Stimulated activated CD4-positive, alpha-beta T cell treated with anti-CD3 and anti-CD28 coated beads, TNF-alpha, amount 100 ng/mL, for 4 hours (primary cell): ENCODE data around the gene FALEC.
"Not testable (repeated sequence)": the region's sequence is repeated elsewhere in the genome, so short reads cannot be mapped to it uniquely, and the experiment has no call there.

Source experiments
- DNase-seq, 3 experiments: peaks; one replicate each; pipeline ENCODE4 v3.0.0-alpha.2; 2020; ENCODE audit warnings: low read depth in 3 of 3

FALEC gene

DNA sequence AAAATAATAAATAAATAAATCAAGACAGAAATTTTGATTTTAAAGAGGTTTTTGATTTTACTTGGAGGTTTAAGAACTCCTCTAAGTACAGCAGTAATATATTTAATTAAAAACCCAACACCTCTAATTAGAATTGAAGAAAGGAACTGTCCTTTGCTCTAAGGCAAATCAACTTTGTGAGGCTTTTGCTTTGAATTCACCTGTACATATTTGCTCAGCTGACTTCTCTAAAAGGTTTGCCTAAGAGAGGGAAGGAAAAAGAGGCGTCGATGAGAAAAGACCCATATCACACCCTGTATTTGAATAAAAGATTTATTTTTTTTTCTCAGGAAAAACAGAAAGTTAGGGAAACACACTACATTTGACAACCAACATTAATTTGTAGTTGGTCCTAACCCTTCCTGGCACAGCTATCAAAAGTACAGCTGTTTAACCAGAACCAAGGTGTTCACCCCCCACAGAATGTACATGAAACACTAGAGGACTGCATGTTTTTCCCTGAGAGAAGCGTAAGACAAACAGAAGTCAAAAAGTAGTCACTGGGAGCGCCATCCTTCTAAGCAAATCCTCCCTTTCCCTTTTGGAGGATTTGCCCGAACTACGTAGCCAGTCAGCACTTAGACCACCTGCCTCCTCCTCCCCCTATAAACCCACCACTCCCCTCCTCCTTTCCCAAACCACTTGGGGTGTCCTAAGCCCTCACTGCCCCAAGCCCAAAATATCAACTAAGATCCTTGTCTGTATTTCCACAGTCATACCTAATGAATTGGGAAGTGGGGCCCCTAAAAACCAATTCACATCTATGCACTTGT, 58.9 kb downstream of the FALEC start:
- DNase-seq, result no peak

DNA sequence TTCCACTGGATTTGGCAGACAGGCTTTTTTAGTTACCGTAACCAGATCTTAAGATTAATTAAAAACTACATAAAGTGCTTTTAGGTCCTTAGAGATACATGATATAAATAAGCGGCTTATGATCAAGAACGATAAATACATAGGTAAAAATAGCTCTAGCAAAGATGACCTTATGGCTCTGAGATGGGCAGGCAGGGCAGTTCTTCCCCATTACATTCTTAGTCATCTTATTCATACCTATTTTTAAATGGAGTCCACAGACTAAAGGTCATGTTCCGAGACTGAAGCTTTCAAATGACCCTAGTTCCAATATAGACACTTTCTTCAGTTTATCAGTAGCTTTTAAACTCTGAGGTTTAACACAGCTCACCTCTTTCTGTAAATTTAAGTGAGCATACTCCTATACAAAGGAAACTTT, 59.5 kb downstream of the FALEC start:
- DNase-seq, result no peak

DNA sequence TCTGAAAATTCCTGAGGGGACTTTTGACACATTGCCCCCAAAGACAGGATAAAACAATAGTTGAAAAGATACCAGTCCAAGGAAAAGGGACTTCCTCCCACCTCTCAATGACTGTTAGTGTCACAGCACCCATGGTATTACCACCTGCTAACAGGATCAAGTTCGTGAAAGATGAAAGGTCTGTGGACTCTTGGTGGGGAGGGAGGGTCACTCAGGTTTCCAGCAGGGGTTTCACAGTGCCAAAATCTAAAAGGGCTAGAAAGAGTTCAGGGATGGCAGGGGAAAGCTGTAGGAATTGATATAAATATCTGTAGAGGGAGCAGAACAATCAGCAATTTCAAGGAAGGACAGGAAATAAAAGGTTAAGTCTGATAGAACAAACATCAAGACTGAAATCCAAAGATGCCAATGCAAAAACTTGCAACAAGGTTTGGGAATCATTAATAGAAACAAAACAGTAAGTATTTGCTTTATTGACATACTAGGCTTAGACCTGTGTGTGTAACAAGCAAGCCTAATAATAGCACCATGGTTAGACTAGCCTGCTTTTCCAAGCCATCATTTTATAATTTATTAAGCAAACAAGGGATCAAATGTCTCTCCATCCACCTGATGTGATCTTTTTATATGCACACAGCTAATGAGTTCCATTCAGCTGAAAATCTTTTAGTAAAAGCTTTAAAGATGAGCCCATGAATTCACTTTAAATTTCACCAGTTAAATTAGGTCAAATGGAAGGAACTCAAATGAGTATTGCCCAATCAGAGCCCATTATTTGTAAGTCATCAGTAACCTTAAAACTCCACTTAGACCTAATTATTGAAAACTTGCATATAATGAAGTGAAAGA, 60.2 kb downstream of the FALEC start:
- no peak for DNase-seq

DNA sequence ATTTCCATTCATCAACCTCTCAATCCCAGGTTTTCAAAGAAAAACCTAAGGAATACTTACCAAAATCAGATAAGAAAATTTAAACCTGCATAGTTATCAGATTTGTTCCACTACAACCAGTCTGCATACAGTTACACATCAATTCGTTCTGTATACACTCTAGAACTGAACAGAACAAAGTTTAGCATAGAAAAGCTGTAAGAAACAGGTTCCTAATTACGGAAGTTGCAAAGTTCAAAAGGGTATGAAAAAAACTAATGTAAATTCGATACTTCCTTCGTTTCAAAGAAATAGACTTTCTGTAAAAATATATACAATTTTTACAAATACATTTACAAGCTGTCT, 60.8 kb downstream of the FALEC start:
- no peak for DNase-seq

DNA sequence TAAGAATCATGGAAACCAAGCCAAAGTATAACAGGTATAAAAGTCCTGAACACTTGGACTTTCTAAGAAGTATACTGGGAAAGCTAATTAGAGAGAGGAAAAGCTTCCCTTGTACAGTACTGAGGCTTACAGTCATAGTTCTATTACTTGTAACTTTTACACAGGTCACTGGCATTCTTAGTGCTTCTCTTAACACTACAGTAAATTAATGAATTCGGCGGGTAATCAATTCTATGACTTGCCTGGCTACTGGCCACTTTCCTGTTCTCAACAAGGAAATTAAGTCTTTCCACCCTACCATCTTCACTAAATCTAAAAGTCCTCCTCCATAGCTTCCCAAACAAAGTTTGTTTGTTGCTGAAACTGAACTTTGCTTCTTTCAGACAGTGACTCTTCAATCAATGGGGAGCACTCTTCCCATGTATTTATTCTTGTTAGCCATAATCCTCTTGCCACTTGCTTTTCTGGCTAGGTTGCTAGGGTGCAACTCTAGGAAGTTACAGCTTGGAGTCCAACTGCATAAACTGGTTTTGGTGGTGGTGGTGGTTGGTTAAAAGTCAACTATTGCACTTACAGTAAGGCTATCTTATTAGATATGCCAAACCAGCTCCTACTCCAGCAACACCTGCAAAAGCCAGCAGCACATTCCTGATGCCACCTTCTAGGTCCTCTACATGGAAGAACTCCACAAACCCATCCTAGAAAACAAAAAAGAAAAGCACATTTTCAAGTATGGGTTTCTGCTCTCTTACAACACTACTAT, 61.4 kb downstream of the FALEC start:
- no peak for DNase-seq

DNA sequence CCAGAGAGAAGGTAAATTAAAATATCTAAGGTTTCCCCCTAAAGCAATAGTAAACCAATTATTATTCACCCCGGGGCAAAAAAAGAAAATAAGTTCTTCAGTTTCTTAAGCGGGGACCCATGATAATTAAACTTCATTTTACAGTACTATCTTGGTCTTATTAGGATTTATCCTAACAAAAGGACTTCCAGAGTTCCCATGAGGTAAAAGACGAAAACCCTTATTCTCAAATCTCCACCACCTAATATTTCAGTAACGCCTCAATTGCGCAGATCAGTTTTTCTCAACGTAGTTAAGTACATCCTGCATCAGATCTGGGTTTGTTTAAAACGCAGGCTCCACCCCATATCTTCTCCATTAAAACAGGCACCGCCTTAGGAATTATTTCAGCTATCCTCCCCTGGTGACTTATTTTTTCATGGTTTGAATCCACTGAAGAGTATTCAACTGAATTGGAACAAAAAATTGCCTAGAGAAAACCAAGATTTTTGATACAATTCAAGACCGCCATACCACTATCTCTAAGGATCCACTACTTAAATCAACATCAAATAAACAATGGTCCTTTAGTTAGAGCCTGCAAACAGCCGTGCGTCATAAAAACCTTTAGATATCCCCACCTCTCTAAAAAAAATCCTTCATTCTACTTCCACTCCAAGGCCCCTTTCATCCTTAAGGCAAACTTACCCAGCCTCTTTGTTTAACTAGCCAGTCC, 62.2 kb downstream of the FALEC start:
- no peak for DNase-seq

DNA sequence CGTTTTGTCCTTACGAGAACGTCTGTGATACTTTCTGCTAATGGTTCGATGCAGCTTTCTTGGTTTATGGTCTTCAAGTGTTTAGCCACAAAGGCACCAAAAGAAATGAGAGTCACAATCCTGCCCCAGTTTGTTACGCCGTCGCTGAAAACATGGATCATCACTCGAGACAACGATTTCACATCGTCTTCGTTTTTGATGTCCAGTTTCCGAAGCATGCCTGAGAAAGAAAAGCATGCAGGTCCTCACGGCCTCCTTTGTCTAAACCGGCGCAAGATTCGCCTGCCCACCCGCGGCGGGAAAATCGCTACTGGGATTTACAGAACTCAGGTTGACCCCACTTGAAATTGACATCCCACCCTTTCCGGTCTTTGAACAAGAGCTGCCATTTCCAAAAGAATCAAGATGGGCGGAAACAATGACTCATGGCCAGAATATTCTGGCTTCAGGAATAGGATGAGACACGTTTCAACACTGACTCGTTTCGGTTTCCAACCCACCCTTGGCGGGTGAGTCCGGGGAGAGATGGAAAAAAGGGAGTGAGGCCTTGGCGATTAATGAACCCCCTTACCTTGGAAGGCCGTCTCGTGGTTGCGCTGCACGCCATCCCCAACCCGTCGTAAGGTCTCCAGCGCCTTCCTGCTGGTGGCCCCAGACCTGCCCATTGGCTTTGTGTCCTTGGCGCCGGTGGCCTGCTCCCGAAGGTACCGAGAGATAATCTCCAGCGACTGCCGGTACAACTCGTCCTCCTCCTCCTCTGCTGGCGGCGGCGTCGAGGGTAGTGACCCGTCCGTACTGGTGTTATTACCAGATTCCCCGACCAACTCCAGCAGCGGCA, 62.9 kb downstream of the FALEC start:
- DNase-seq, result peak in 1 of 3 experiments; percentile 40

DNA sequence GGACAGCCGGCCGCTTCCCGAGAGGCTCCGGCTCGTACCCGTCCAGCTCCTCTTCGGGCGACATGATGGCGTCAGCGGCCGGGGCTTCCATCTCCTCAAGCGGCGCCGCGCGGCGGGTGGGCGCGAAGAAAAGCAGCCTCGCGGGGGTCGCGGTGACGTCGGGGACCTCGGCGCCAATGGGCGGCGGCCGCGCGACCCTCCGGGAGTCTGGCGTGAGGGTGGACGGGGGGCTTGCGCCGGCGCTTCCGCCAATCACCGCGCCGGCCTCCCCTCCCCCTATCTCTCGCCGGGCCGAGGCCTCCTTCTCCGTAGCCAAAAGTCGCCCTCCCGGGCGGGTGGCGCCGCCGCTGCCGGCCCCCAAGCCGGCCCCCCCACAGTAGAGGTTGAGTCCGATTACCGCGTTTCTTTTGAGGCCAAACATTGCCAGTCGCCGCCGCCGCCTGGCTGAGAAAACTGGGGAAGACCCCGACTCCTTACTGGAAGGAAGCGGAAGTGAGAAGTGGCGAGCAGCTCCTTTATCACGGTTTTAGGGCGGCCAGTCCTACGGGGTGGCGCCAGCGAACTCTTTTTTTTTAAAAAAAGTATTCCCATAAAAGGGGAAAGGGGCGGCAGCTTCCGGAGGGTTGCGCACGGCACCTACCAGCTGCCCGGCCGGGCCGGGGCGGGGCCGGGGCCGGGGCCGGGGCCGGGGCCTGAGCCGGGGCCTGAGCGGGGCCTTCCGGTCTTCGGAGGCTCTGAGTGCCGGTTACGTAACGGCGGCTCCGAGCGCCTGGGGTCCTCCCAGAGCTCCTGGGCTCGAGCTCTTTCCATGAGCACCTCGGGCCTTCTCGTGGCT, 63.8 kb downstream of the FALEC start, which contains the start of gene MCL1:
Gene MCL1 (minus strand): TSS at position 501 of the 835 bp plus-strand sequence. CDS start 80 bp downstream, at position 421.
- peak; percentile 62 to 73 (median 72) for DNase-seq

DNA sequence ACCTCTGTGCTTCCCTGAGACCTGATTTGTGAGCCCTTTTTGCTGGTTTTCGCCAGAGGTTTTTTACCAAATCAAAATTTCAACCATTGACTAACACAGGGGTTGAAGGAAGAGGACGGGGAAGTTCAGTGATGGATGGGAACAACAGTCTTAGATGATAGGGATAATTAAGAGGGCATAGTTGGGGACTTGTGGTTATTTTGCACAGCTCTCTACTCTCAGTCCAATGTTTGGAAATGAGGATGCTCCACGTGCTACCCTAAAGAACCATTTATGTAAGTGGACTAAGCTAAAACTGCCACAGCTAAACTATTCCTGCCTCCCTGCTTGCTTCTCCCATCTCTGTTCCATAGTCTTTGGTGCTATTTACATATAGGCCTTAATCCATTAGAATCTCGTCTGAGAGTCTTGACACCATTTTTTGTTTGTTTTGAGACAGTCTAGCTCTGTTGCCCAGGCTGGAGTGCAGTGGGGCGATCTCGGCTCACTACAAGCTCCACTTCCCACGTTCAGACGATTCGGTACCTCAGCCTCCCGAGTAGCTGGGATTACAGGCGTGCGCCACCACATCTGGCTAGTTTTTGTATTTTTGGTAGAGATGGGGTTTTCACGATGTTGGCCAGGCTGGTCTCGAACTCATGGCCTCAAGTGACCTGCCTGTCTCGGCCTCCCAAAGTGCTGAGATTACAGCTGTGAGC, 64.5 kb downstream of the FALEC start:
- DNase-seq, result no peak

DNA sequence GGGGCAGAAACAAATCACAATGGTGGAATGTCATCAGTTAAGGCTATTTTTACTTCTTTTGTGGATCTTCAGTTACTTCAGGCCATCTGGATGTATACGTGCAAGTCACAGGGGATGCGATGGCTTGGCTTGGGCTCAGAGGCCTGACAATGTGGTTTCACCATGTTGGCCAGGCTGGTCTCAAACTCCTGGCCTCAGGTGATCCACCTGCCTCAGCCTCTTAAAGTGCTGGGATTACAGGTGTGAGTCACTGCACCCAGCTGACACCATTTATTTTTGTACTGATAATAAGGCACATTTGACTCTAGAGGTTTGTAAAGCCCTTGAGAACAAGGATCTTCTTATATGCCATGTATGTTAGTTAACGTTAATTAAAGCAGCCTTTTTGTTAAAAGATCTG, 65.4 kb downstream of the FALEC start:
- DNase-seq, result not testable (repeated sequence)

DNA sequence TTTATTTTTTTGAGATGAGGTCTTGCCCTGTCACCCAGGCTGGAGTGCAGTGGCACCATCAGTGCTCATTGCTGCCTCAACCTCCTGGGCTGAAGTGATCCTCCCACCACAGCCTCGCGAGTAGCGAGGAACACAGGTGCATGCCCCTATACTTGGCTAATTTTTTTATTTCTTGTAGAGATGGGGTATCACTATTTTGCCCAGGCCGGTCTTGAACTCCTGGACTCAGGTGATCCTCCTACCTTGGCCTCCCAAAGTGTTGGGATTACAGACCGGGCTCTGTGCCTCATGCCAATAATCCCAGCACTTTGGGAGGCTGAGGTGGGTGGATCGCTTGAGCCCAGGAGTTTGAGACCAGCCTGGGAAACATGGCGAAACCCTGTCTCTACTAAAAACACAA, 65.9 kb downstream of the FALEC start:
- not testable (repeated sequence) for DNase-seq

DNA sequence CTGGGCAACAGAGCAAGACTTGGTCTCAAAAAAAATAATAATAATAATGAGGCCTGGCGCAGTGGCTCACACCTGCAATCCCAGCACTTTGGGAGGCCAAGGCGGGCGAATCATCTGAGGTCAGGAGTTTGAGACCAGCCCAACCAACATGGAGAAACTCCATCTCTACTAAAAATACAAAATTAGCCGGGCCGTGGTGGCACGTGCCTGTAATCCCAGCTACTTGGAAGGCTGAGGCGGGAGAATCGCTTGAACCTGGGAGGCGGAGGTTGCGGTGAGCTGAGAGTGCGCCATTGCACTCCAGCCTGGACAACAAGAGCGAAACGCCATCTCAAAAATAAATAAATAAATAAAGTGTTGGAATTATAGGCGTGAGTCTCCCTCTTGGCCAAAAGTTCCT, 66.4 kb downstream of the FALEC start:
- DNase-seq, result not testable (repeated sequence)

DNA sequence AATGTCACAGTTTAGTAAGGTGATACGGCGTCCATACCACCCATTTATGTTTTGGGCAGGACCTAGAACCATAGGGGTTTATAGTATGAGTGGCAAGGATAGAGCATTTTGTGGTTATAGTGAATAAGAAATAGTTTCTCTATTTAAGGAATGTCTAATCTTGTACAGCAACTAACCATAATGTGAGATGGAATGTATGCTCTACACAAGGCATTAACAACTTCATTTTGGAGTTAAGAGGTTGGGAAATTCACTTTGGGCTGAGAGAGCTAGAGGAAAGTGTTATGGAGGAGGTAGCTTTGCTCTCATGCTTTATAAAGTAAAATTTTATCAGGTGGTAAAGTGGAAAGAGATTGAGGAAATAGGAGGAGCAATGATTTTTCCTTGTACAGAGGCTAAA, 66.8 kb downstream of the FALEC start:
- no peak for DNase-seq
